WERI-Rb-1 (cell line): ENCODE measurements around the gene VPS11.

Experiments used
- DNase-seq: peaks from one replicate; pipeline ENCODE4 v3.0.0-alpha.2; 2020
- H3K27ac ChIP-seq: fragments of 250-450 bp; sonication (Bioruptor Pico); 2 replicates; pipeline ENCODE4 v1.5.1; 2020; ENCODE audit warnings: mild to moderate bottlenecking, moderate library complexity
- H3K27me3 ChIP-seq: fragments of 250-450 bp; sonication (Bioruptor Pico); 2 replicates; pipeline ENCODE4 v1.5.1; 2021; ENCODE audit warnings: mild to moderate bottlenecking, low read depth, moderate library complexity; ENCODE audit not compliant: insufficient read depth, severe bottlenecking
- H3K36me3 ChIP-seq: fragments of 250-450 bp; sonication (Bioruptor Pico); 2 replicates; pipeline ENCODE4 v1.5.1; 2020; ENCODE audit warnings: mild to moderate bottlenecking, moderate library complexity
- H3K4me3 ChIP-seq: 2 replicates; pipeline ENCODE4 v1.5.1; 2011; ENCODE audit warnings: low read depth, mild to moderate bottlenecking, control low read depth, low read length
- H3K9me3 ChIP-seq: fragments of 250-450 bp; sonication (Bioruptor Pico); 2 replicates; pipeline ENCODE4 v1.5.1; 2021; ENCODE audit warnings: mild to moderate bottlenecking, moderate library complexity; ENCODE audit not compliant: severe bottlenecking
- CTCF ChIP-seq: IDR thresholded peaks from 2 replicates; pipeline ENCODE4 v1.5.1; 2011; ENCODE audit warnings: low read depth, mild to moderate bottlenecking, control low read depth, inconsistent platforms, low read length

The VPS11 gene

GRCh38 chr11:119087123-119087522 lies 19.5 kb downstream of the VPS11 start:
- Histone ChIP-seq H3K9me3 (no peaks in the 10 kb centered on the region), H3K27ac (peak overlapping the region; percentile 81), H3K27me3 (no peaks in the 10 kb centered on the region), H3K4me3 (no peak overlapping the region), H3K36me3 (peaks cover 3% of the 10 kb centered on the region)
- no peak for DNase-seq
- no peak for TF ChIP-seq CTCF

GRCh38 chr11:119087747-119088241 lies 20.2 kb downstream of the VPS11 start:
- Histone ChIP-seq H3K27me3 (no peaks in the 10 kb centered on the region), H3K4me3 (peak overlapping the region; percentile 15), H3K9me3 (no peaks in the 10 kb centered on the region), H3K27ac (peak overlapping the region; percentile 81), H3K36me3 (peaks cover 9% of the 10 kb centered on the region)
- no peak for DNase-seq
- no peak for TF ChIP-seq CTCF

GRCh38 chr11:119088406-119088805 lies 20.8 kb downstream of the VPS11 start:
- Histone ChIP-seq H3K9me3 (no peaks in the 10 kb centered on the region), H3K4me3 (peak overlapping the region; percentile 27), H3K27me3 (no peaks in the 10 kb centered on the region), H3K36me3 (peaks cover 16% of the 10 kb centered on the region), H3K27ac (peak overlapping the region; percentile 81)
- TF ChIP-seq CTCF = no peak
- DNase-seq = peak; percentile 52

DNA sequence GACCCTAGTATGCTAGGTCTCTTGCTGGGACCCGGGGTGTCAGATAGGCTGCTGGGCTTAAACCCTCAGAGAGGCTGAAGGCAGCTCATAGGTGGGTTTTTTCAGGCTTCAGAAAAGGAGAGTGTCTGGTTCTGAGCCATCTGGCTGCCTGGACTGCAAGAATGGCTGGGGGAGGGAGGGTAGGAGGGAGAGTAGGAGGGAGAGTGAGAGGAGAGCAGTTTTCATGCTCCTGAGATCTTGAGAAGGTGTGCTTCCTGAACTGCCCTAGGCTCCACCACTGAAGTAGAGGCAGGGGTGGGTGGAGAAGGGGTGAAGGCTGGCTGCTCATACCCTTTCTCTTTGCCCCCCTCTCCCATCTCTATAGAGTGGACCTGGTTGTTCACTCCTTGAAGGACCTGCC lies 21.7 kb downstream of the VPS11 start:
- H3K4me3 ChIP-seq = peak overlapping the region; percentile 27

GRCh38 chr11:119091178-119091577 lies 23.6 kb downstream of the VPS11 start:
- no peak for TF ChIP-seq CTCF
- peaks cover 33% of the 10 kb centered on the region for H3K36me3 ChIP-seq
- no peak overlapping the region for H3K4me3 ChIP-seq
- peak; percentile 16 for DNase-seq
- H3K9me3 ChIP-seq = no peaks in the 10 kb centered on the region
- 0 out of 2 replicates have a peak overlapping the region, but pooled peaks have one; percentile 97 for H3K27ac ChIP-seq
- no peaks in the 10 kb centered on the region for H3K27me3 ChIP-seq

More for the DNA sequence above, 21.7 kb downstream of the VPS11 start:
- no peaks in the 10 kb centered on the region for H3K9me3 ChIP-seq
- H3K27me3 ChIP-seq = no peaks in the 10 kb centered on the region
- TF ChIP-seq CTCF = no peak
- H3K27ac ChIP-seq = peak overlapping the region; percentile 81
- peak; percentile 78 for DNase-seq
- H3K36me3 ChIP-seq = peaks cover 25% of the 10 kb centered on the region
